GM10266 (cell line): ENCODE measurements around the gene VAMP8.
"Not testable (repeated sequence)": the region's sequence is repeated elsewhere in the genome, so short reads cannot be mapped to it uniquely, and the experiment has no call there.

Experiments used
- DNase-seq: peaks from one replicate; pipeline ENCODE4 v3.0.0; 2012; ENCODE audit errors: extremely low spot score
- TF ChIP-seq, protein P1 (sequence below): IDR thresholded peaks from 2 replicates; pipeline ENCODE4 v1.5.1; 2012; ENCODE audit warnings: mild to moderate bottlenecking, low read depth; ENCODE audit not compliant: control insufficient read depth, insufficient read depth; ENCODE audit errors: missing control alignments

Gene VAMP8

DNA sequence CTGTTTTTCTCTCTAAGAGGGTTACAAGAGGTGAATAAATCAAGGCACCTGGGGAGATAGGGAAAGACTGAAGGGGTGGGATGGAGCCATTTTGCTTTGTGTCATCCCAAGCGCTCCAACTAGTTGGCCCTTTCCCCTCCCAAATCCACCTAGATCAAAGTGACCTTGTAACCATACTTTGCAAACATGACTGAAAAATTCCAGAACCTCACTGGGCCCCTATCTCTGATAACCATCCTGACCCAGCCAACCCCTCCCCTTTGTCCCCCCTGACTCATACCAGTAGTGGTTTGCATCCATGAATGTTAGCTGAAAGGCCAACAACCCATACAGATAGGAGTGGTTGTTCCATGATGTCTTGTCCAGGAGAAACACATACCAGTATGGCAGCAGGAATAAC, 19.2 kb upstream of the VAMP8 start:
- DNase-seq, result no peak

DNA sequence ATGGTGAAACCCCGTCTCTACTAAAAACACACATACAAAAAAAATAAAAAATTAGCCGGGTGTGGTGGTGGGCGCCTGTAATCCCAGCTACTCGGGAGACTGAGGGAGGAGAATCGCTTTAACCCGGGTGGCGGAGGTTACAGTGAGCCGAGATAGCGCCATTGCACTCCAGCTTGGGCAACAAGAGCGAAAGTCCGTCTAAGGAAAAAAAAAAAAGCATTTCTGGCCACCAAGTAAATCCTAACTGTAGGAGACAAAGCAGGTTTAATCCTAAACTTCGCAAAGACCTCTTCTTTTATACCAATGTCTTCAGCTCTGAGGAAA, 17.0 kb upstream of the VAMP8 start:
- not testable (repeated sequence) for DNase-seq

More for the DNA sequence above, 19.2 kb upstream of the VAMP8 start:
- TF ChIP-seq, protein P1, sequence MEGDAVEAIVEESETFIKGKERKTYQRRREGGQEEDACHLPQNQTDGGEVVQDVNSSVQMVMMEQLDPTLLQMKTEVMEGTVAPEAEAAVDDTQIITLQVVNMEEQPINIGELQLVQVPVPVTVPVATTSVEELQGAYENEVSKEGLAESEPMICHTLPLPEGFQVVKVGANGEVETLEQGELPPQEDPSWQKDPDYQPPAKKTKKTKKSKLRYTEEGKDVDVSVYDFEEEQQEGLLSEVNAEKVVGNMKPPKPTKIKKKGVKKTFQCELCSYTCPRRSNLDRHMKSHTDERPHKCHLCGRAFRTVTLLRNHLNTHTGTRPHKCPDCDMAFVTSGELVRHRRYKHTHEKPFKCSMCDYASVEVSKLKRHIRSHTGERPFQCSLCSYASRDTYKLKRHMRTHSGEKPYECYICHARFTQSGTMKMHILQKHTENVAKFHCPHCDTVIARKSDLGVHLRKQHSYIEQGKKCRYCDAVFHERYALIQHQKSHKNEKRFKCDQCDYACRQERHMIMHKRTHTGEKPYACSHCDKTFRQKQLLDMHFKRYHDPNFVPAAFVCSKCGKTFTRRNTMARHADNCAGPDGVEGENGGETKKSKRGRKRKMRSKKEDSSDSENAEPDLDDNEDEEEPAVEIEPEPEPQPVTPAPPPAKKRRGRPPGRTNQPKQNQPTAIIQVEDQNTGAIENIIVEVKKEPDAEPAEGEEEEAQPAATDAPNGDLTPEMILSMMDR, result no peak

DNA sequence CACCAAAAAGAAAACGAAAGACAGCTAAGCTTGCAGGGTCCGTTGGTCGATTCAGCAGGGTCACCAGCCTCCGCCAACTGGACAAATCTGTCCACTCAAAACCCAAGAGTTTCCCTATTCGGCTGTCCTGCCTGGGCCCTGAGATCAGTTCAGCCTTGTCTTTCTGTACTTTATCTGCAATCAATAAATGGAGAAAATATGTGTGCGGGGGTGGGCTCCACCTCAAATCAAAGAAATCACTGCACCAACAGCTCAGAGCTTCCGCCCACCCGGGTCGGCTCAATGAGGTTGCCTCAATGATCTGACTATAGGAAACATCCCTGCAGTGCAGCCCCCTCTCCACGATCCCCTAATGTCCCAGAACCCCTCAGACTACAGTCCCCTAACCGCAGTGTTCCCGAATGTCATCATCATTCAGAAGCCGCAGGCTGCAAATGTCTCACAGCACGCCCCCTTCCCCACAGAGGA, 16.5 kb upstream of the VAMP8 start:
- TF ChIP-seq, protein P1, result no peak
- no peak for DNase-seq

DNA sequence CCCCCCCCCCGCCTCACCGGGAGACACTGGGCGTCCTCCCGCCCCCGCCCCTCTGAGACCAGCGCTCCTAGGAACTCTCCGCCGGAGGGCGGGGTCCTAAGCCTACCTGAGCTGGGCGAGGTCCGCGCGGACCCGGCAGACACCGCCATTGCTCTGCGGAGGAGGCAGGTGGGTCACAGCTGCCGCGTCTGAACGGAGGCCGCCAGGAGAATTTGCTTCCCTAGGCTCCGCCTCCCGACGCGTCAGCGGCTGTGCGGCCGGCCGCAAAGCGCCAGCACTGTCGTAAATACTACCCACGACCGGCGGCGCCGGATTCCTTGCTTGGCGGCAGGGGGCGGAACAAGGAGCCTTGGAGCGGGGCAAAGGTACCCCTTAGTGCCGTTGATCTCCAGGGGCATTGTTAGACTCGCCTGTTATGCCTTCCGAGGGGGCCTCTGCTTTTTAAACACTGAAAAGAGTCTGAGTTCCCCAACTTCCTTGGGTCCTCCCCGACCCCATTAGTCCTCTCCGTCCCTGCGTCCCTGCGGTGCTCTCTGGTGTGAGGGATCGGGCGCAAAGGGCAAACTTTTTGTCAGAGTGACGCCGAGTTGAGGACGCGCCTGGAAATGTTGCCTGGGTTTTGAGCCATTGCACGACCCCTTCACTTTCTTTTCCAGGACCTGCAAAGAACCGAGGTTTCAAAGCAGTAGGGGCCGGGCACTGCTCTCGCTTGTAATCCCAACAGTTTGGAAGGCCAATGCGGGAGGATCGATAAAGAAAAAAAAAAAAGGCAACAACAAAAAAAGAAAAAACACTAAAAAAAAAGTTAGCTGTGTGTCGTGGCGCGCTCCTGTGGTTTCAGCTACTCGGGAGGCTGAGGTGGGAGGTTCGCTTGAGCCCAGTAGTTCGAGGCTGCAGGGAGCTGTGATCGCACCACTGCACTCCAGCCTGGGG, 15.8 kb upstream of the VAMP8 start, which contains the start of gene GGCX:
Gene GGCX, minus strand, starts transcription at position 214 of the 933 bp plus-strand sequence. Its CDS starts 65 bp downstream, at position 149.
- TF ChIP-seq, protein P1, result peak; percentile 7
- DNase-seq, result peak; percentile 89

DNA sequence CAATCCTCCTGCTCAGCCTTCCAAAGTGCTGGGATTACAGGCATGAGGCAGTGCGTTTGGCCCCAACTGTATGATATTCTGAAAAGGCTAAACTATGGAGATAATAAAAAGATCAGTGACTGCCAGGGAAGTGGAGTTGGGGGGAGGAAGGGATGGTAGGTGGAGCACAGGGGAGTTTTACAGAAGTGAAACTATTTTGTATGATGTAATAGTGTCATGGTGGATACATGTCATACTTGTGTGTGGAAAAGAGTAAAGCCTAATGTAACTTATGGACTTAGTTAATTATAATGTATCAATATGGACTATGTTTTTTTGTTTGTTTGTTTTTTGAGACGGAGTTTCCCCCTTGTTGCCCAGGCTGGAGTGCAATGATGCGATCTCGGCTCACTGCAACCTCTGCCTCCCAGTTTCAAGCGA, 13.2 kb upstream of the VAMP8 start:
- TF ChIP-seq, protein P1, result no peak
- DNase-seq, result no peak

DNA sequence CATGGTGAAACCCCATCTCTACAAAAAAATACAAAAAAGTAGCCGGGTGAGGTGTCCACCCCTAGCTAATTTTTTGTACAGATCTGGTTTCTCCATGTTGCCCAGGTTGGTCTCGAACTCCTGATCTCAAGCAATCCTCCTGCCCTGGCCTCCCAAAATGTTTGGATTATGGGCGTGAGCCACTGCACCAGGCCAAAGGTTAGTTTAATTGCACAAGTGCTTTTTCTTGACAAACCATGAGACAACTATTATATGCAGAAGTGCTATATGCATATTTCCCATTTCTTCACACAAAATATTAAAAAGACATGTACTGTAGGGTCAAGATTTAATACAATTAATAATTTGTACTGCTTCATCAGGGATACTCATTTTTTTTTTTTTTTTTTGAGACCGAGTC, 11.1 kb upstream of the VAMP8 start:
- TF ChIP-seq, protein P1, result no peak
- DNase-seq, result no peak

DNA sequence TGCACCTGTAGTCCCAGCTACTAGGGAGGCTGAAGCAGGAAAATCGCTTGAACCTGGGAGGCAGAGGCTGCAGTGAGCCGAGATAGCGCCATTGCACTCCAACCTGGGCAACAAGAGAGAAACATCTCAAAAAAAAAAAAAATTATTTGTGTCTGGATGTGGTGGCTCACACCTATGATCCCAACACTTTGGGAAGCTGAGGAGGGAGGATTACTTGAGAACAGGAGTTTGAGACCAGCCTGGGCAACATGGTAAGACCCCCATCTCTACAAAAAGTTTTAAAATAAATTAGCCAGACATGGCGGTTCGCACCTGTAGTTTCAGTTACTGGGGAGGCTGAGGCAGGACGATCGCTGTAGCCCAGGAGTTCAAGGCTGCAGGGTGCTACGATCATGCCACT, 1.6 kb upstream of the VAMP8 start:
- TF ChIP-seq, protein P1, result no peak

More for the DNA sequence above, 1.6 kb upstream of the VAMP8 start:
- DNase-seq, result no peak
